Immature natural killer cell (primary cell): Measurements from ENCODE around the gene THAP4. TPM values are rescaled to one million over a fixed set of nuclear protein-coding genes. Genes with fewer than 3 reads are reported as not detected.

Source experiments
- DNase-seq, 3 donors: peaks; one replicate each; pipeline ENCODE4 v3.0.0; 2022; ENCODE audit warnings: mixed read lengths in 1 of 3
- H3K27ac Mint-ChIP-seq, 6 donors: one replicate each; pipeline ENCODE4 v1.8.0; 2020; ENCODE audit warnings: mixed read lengths in 6 of 6, mild to moderate bottlenecking in 5 of 6, inconsistent platforms in 4 of 6, moderate library complexity in 3 of 6
- H3K27me3 Mint-ChIP-seq, 3 donors: one replicate each; pipeline ENCODE4 v1.8.0; 2020 to 2021; ENCODE audit warnings: low read depth in 3 of 3, mild to moderate bottlenecking in 3 of 3, mixed read lengths in 3 of 3, moderate library complexity in 3 of 3, inconsistent platforms in 1 of 3
- H3K36me3 Mint-ChIP-seq, 3 donors: one replicate each; pipeline ENCODE4 v1.8.0; 2020; ENCODE audit warnings: mixed read lengths in 3 of 3, inconsistent platforms in 2 of 3, mild to moderate bottlenecking in 2 of 3
- H3K4me1 Mint-ChIP-seq, 2 donors: one replicate each; pipeline ENCODE4 v1.8.0; 2020; ENCODE audit warnings: inconsistent platforms in 2 of 2, mild to moderate bottlenecking in 2 of 2, mixed read lengths in 2 of 2, moderate library complexity in 1 of 2
- H3K4me3 Mint-ChIP-seq, 5 donors: one replicate each; pipeline ENCODE4 v1.8.0; 2020; ENCODE audit warnings: mild to moderate bottlenecking in 5 of 5, mixed read lengths in 5 of 5, inconsistent platforms in 3 of 5, moderate library complexity in 3 of 5
- H3K9me3 Mint-ChIP-seq, 6 donors: one replicate each; pipeline ENCODE4 v1.8.0; 2020; ENCODE audit warnings: mild to moderate bottlenecking in 6 of 6, mixed read lengths in 6 of 6, inconsistent platforms in 4 of 6, moderate library complexity in 3 of 6
- polyA plus RNA-seq, 3 donors: library from polyadenylated mRNA; unstranded; fragments of 300-500 nt; fragmentation: Illumina TruSeq; gene quantifications; one replicate each; pipeline ENCODE4 v1.2.3, GENCODE V29; 2021

The THAP4 gene, protein sequence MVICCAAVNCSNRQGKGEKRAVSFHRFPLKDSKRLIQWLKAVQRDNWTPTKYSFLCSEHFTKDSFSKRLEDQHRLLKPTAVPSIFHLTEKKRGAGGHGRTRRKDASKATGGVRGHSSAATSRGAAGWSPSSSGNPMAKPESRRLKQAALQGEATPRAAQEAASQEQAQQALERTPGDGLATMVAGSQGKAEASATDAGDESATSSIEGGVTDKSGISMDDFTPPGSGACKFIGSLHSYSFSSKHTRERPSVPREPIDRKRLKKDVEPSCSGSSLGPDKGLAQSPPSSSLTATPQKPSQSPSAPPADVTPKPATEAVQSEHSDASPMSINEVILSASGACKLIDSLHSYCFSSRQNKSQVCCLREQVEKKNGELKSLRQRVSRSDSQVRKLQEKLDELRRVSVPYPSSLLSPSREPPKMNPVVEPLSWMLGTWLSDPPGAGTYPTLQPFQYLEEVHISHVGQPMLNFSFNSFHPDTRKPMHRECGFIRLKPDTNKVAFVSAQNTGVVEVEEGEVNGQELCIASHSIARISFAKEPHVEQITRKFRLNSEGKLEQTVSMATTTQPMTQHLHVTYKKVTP
- polyA plus RNA-seq, result 10 to 100 TPM; 20.0 to 39.5 (median 29.4) TPM

DNA sequence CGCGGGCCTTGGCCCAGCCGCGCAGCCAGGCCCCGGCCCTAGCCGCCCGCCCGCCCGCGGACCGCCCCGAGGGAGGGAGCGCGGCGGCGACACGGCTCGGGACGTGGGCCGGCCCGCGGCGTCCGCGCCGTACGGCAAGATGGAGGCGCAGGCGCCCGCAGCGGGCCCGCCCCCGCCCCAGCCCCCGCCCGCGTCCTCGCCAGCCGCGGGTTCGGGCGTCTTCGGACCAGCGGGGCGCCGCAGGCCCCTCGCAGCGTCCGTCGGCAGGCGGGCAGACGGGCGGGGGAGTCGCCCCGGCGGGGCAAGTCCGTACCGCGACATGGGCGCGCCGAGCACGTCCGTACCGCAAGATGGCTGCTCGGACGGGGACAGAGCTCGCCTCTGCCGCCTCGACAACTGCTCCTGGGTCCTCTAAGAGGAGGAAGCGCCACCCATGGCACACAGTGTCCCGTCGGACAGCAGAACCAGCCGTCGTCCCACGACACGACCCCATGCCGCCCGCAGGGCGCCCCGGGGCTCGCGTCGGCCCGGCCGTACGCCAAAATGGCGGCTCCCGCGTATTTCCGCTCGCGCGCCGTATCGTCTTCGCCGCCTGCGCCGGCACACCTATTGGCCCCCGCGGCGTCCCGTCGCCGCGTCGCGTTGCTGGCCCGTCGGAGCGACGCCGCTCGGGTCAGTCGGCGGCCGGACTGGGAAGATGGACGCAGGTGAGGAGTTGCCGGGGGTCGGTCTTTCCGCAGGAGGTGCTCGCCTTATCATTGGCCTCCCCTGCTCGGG, at the start of gene THAP4, which contains the start of gene ATG4B:
Gene THAP4, minus strand, starts transcription at position 141 of the 777 bp plus-strand sequence. CDS start 141 bp downstream, outside the sequence.
Gene ATG4B, plus strand, starts transcription at position 676 of the 777 bp plus-strand sequence. Its CDS starts 22 bp downstream, at position 698.
- H3K36me3 Mint-ChIP-seq, result peaks cover 0 to 9% (median 0%) of the 10 kb centered on the region in 3 donors
- peak within 1 kb of the TSS; percentile 69 to 98 (median 90) for H3K27ac Mint-ChIP-seq
- H3K9me3 Mint-ChIP-seq, result no peaks in the 10 kb centered on the region
- peak within 1 kb of the TSS; percentile 89 to 98 (median 91) for H3K4me3 Mint-ChIP-seq
- peaks cover 2 to 8% (median 3%) of the 10 kb centered on the region in 3 donors for H3K27me3 Mint-ChIP-seq
- peaks cover 47 to 51% of the 10 kb centered on the region in 2 donors for H3K4me1 Mint-ChIP-seq
- peak; percentile 79 to 80 (median 80) for DNase-seq

DNA sequence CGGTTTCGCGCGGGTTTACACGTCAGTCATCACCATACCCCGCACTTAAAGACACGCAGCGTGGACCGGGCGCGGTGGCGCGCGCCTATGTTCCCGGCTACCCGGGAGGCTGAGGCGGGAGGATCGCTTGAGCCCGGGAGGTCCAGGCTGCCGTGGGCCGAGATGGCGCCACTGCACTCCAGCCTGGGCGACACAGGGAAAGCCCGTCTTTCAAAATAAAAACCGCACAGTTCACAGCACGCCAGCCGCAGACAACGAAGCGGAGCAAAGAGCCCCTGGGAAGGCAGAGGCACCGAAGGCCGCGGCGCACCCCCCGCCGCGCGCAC, 49.3 kb upstream of the THAP4 start:
- peak overlapping the region; percentile 88 to 95 (median 89) for H3K4me3 Mint-ChIP-seq
- H3K9me3 Mint-ChIP-seq, result no peaks in the 10 kb centered on the region
- H3K36me3 Mint-ChIP-seq, result peaks cover 0 to 6% (median 4%) of the 10 kb centered on the region in 3 donors
- H3K27me3 Mint-ChIP-seq, result peaks cover 3 to 13% (median 3%) of the 10 kb centered on the region in 3 donors
- peaks cover 32 to 34% of the 10 kb centered on the region in 2 donors for H3K4me1 Mint-ChIP-seq
- peak overlapping the region; percentile 53 to 91 (median 82) for H3K27ac Mint-ChIP-seq
- DNase-seq, result no peak

DNA sequence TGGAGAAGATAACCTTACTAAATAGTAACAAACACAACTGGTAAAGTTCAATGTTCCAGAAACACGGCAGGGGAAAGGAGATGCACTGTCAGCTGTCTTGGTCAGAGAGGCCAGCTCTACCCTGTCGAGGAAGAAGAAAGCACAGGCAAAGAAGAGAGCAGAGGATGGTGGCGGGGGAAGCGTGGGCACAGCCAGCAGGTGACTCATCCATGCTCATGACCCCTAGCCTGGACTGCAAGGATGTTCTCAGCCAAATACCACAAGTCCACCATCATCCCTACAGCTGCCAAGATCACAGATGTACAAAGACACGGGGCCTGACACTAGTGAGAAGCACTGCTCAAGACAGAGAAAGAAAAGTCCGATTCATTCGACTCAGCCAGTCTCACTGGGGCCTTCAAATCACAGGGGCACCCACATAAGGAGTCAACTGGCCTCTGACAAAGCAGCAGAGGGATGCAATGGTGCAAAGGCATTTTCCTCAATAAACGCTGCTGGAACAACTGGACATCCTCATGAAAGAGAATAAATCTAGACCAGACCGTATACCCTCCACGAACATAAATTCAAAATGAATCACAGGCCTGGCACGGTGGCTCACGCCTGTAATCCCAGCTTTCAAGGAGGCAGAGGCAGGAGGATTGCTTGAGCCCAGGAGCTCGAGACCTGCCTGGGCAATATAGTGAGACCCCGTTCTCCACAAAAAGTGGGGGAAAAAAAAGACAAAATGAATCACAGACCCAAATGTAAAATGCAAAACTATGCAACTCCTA, 44.1 kb upstream of the THAP4 start:
- Mint-ChIP-seq H3K9me3 (no peaks in the 10 kb centered on the region), H3K27ac (peak overlapping the region in 2 of 6 donors; percentile 31 to 53), H3K4me1 (peaks cover 8 to 20% of the 10 kb centered on the region in 2 donors), H3K4me3 (no peak overlapping the region), H3K27me3 (peaks cover 0 to 2% (median 0%) of the 10 kb centered on the region in 3 donors), H3K36me3 (peaks cover 4 to 9% (median 9%) of the 10 kb centered on the region in 3 donors)
- no peak for DNase-seq

DNA sequence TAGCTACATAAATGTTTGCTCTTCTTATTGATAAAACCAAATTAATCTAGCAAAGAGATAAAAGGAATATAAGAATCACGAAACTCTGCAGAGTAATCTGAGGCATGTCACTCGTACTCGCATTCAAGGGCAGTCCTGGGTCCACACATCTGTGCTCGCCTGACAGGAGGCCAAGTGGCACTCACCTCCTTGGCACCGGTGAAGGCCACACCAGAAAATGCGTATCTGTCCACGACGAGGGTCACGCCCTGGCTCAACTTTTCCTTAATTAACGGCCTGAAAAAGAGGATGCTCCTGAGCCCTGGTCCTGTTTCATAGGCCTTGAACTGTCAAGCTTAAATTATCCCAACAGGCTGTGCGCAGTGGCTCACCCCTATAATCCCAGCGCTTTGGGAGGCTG, 43.1 kb upstream of the THAP4 start:
- no peak for DNase-seq
- peaks cover 4 to 9% (median 9%) of the 10 kb centered on the region in 3 donors for H3K36me3 Mint-ChIP-seq
- H3K9me3 Mint-ChIP-seq, result no peaks in the 10 kb centered on the region
- H3K4me1 Mint-ChIP-seq, result peaks cover 1 to 14% of the 10 kb centered on the region in 2 donors
- H3K27me3 Mint-ChIP-seq, result no peaks in the 10 kb centered on the region
- H3K27ac Mint-ChIP-seq, result no peak overlapping the region
- no peak overlapping the region for H3K4me3 Mint-ChIP-seq

DNA sequence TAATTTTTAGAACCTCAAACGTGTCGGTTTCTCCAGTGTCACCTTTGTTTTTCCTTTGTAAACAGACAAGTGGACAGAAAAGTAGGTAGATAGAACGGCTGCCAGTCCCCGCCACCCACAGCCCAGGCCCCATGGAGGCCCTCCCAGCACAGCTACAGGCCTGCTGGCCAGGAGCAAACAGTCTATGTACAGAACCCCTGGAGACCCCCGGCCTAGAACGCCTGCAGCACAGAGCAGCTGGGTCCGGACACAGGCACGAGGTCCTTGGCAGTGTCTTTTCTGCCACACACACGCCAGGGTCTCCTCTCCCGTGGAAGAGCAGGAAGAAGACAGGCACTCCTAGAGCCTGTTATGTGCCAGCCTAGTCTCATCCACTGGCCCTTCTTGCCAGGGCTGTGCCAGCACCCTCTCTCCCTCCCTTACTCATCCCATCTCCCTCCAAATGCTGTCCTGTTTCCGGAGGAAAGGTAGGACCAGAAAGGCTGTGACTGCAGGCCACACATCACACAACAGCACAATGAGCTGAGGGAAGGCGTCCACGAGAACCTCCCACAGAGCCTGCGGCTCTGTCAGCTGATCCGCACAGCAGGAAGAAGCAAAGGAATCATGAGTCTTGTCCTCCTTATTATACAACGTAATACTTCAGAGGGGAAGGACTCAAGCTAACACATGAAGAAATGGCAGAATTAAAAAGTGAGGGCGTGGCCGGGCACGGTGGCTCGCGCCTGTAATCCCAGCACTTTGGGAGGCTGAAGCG, 42.0 kb upstream of the THAP4 start:
- Mint-ChIP-seq H3K27me3 (no peaks in the 10 kb centered on the region), H3K27ac (peak overlapping the region in 2 of 6 donors; percentile 39 to 74), H3K4me3 (no peak overlapping the region), H3K36me3 (peaks cover 3 to 9% (median 4%) of the 10 kb centered on the region in 3 donors), H3K4me1 (peaks cover 2 to 7% of the 10 kb centered on the region in 2 donors), H3K9me3 (no peaks in the 10 kb centered on the region)
- no peak for DNase-seq

DNA sequence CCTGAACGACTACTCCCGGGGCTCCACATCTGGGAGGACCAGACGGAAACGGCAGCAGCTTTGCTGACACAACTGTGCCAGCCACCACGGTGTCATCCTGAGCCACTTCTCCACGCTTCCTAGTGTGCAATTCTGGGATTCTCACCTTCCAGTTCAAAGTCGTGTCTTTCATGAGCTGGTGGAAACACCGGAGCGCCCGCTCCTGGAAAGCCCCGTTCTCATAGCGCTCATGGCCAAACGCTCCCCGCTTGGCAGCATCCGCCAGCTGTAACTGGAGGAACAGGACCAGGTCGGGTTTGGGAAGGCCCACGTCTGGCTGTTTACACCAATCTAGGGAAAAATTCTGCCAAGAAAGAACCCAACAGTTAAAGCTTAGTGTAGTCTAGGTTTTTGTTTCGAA, 41.3 kb upstream of the THAP4 start:
- peaks cover 4 to 13% of the 10 kb centered on the region in 2 donors for H3K4me1 Mint-ChIP-seq
- DNase-seq, result no peak
- H3K27me3 Mint-ChIP-seq, result no peaks in the 10 kb centered on the region
- H3K36me3 Mint-ChIP-seq, result peaks cover 3 to 9% (median 4%) of the 10 kb centered on the region in 3 donors
- no peak overlapping the region for H3K27ac Mint-ChIP-seq
- no peaks in the 10 kb centered on the region for H3K9me3 Mint-ChIP-seq
- H3K4me3 Mint-ChIP-seq, result no peak overlapping the region

DNA sequence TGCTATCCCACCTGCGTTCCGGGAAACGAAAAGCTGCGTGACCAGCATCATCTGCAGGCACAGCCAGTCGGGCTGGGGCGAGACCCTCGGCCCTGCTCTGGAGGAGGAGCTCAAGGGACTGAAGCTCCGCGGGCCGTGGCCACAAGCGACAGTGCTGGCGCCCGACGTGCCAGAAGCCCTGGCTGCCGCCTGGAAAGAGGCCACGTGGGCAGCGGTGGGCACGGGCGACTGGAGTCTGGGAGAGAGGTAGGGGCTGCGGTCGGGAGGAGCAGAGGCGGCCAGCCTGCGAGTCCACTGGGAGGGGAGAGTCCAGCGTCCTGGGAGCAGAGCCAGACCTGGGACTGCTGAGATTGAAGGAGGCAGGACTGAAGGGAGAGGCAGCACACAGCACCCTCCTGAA, 40.4 kb upstream of the THAP4 start:
- Mint-ChIP-seq H3K4me1 (peaks cover 7 to 18% of the 10 kb centered on the region in 2 donors), H3K27ac (no peak overlapping the region), H3K4me3 (no peak overlapping the region), H3K27me3 (peaks cover 0 to 3% (median 0%) of the 10 kb centered on the region in 3 donors), H3K9me3 (no peaks in the 10 kb centered on the region), H3K36me3 (peaks cover 3 to 9% (median 4%) of the 10 kb centered on the region in 3 donors)
- no peak for DNase-seq

DNA sequence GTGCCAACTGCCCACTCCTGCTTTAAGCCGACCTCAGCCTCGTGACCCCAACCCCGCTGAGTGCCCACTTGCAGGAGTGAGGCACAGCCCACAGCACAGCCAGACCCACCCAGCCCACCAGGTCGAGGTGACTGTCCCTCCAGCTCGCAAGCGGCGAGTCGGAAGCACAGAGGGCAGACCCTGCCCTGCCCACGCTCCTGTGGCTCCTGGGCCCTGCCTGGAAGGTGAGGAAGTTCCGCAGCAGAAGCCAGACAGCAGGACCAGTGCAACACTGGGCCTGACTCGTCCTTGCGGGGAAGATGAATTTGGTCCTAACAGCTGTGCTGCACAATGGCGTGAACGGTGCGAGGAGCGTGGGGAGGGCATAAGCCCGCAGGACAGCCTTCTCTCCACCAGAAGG, 39.7 kb upstream of the THAP4 start:
- Mint-ChIP-seq H3K4me3 (no peak overlapping the region), H3K27ac (no peak overlapping the region), H3K4me1 (peaks cover 7 to 18% of the 10 kb centered on the region in 2 donors), H3K27me3 (peaks cover 0 to 3% (median 0%) of the 10 kb centered on the region in 3 donors), H3K9me3 (no peaks in the 10 kb centered on the region), H3K36me3 (peaks cover 3 to 9% (median 4%) of the 10 kb centered on the region in 3 donors)
- no peak for DNase-seq

DNA sequence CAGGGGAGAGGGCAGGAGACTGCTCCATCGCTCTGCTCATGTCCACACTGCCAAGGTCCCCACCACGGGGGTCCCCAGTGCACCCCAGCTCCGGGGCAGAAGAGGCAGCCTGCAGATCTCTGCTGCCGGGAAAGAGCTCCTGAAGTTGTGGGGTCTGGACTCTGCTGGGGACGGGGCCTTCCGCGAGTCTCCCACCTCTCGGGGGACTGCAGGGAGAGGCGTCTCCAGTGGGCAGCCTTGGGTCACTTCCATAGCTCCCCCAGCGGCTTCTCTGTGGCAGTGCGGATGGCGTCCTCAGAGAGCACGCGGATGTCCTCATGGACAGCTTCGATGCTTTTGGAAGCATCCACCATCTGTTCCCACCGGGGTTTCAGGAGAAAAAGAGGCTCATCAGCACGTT, 38.9 kb upstream of the THAP4 start:
- H3K4me1 Mint-ChIP-seq, result peaks cover 7 to 17% of the 10 kb centered on the region in 2 donors
- H3K27me3 Mint-ChIP-seq, result peaks cover 0 to 3% (median 0%) of the 10 kb centered on the region in 3 donors

DNA sequence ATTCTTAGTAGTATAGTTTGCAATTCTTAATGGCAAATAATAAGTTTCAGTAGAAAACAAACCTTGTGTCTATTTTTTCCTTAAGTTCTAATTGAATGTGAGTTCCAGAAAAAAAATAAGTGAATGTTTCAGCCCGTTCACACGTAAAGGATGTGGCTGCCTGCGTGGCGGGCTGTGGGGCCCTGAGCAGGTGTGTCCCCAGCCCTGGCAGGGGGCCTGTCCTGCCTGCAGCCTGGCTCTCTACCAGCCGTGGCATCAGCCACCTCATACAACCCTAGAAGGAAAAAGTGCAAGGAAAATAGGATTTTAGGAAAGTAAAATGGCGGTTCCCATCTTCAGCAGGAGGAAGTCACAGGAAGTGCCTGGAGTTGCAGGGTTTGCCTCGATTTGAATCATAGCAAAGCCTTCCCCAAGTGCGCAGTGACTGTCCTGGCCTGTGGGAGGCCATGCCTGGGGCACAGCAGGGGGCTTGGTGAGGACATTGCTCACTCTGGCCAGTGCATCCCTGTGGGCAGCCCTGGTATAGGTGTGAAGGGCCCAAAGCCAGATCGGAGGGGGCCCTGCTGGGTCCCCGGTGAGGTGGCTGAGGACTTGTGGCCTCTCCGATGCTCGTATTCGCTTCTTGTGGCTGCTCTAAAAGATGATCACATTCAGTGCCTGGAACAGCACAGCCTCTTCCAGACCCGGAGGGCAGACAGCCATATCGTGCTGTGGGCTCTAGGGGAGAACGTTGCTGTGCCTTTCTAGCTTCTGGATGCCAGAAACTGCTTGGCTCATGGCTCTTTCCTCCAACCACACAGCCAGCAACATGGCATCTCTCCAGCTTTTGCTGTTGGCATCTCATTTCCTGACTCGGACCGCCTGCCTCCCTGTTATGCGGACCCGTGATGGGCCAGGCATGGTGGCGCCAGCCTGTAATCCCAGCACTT, 37.1 kb upstream of the THAP4 start:
- peaks cover 0 to 6% (median 2%) of the 10 kb centered on the region in 3 donors for H3K36me3 Mint-ChIP-seq
- H3K27me3 Mint-ChIP-seq, result peaks cover 0 to 3% (median 0%) of the 10 kb centered on the region in 3 donors
- H3K9me3 Mint-ChIP-seq, result no peaks in the 10 kb centered on the region
- H3K27ac Mint-ChIP-seq, result peak overlapping the region in 2 of 6 donors; percentile 34 to 71
- H3K4me3 Mint-ChIP-seq, result no peak overlapping the region
- peaks cover 7 to 12% of the 10 kb centered on the region in 2 donors for H3K4me1 Mint-ChIP-seq
- no peak for DNase-seq

More for the DNA sequence above, 38.9 kb upstream of the THAP4 start:
- DNase-seq, result no peak
- H3K4me3 Mint-ChIP-seq, result no peak overlapping the region
- peaks cover 3 to 5% (median 4%) of the 10 kb centered on the region in 3 donors for H3K36me3 Mint-ChIP-seq
- H3K27ac Mint-ChIP-seq, result no peak overlapping the region
- no peaks in the 10 kb centered on the region for H3K9me3 Mint-ChIP-seq

DNA sequence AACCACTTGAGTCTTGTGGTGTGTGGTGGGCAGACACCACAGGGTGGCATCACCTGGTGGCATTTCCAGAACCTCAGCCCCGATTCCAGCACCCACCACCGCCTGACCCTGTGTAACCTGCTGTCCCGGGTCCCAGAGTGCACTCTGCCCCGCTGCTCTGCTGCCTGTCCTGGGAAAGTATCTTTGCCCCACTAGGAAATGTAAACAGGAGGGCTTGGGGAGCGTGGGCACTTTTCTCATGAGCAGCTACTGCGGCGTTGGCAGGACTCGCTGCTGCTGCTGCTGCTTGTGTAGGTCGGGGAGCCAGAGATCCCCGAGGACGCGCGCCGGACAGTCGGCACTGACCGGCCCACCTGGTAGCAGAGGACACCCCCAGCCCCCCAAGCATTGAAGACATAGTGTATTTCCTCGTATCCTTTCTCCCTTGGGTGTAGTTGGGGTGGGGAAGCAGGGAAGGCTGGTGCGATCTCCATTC, 36.3 kb upstream of the THAP4 start:
- H3K9me3 Mint-ChIP-seq, result no peaks in the 10 kb centered on the region
- peak overlapping the region in 3 of 6 donors; percentile 5 to 40 (median 34) for H3K27ac Mint-ChIP-seq

More for the DNA sequence above, 36.3 kb upstream of the THAP4 start:
- peak in 1 of 3 donors; percentile 18 for DNase-seq
- Mint-ChIP-seq H3K36me3 (peaks cover 0 to 8% (median 5%) of the 10 kb centered on the region in 3 donors), H3K4me1 (peaks cover 7 to 12% of the 10 kb centered on the region in 2 donors), H3K4me3 (no peak overlapping the region), H3K27me3 (peaks cover 0 to 5% (median 0%) of the 10 kb centered on the region in 3 donors)
